Measurements from ENCODE around the gene AMIGO1.

DNA sequence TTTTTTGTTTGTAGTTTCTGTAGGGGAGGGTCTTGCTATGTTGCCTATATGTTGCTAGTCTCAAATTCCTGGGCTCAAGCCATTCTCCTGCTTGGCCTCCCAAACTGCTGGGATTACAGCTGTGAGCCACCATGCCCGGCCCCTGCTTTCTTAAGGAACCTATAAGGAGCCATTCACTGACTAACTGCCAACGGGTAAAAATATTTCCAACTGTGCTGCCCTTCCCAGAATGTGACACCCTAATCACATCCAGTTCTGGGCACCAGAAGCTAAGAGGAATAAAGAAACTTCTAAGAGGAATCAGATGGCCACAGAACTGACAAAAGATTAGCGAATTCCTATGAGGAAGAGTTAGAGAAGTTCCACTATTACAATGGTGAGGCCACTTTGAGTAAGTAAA lies 36.7 kb downstream of the AMIGO1 start:
- TF ChIP-seq, protein P1, sequence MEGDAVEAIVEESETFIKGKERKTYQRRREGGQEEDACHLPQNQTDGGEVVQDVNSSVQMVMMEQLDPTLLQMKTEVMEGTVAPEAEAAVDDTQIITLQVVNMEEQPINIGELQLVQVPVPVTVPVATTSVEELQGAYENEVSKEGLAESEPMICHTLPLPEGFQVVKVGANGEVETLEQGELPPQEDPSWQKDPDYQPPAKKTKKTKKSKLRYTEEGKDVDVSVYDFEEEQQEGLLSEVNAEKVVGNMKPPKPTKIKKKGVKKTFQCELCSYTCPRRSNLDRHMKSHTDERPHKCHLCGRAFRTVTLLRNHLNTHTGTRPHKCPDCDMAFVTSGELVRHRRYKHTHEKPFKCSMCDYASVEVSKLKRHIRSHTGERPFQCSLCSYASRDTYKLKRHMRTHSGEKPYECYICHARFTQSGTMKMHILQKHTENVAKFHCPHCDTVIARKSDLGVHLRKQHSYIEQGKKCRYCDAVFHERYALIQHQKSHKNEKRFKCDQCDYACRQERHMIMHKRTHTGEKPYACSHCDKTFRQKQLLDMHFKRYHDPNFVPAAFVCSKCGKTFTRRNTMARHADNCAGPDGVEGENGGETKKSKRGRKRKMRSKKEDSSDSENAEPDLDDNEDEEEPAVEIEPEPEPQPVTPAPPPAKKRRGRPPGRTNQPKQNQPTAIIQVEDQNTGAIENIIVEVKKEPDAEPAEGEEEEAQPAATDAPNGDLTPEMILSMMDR (conservative IDR thresholded peaks at IDR 0.05), result no peak
- no peak for TF ChIP-seq ZFX (IDR thresholded peaks at IDR 0.05)
